Activated CD4-positive, CD25-positive, alpha-beta regulatory T cell (primary cell): ENCODE data around the gene ZNF580.
A peak's percentile ranks its signal among the peaks of the same experiment; 100 is the strongest.

Experiments
- DNase-seq, 4 experiments: peaks; one replicate each; lab custom pipeline; 2025; lab: John Stamatoyannopoulos, UW

The ZNF580 gene

GRCh38 chr19:55640577-55641425 lies at the start of gene ZNF580:
TSS of gene ZNF580 (plus strand) at chr19:55641002. CDS start at chr19:55642509, 1,507 bp downstream.
- DNase-seq, result peak in 3 of 4 experiments; percentile 32 to 40 (median 36)

DNA sequence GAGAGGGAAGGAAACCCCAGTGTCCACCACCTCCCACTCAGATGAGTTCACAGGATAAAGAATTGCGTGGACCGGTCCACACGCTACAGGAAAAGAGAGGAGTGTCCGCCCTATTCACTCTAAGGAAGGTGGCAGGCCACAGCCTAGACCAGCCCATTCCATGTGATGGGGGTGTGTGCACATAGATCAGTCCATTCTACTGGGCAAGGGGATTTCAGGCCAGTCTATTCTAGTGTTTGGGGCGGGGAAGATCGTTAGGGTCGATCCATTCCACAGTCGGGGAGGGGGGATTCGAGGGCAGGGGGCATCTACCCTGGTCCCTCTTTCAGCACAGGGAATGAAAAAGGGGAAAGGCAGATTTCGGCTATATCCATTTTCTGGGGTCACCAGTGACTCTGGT lies 49.2 kb upstream of the ZNF580 start:
- no peak for DNase-seq

- no peak for DNase-seq
Observed at GRCh38 chr19:55592391-55593090, 48.3 kb upstream of the ZNF580 start.

GRCh38 chr19:55593096-55593772 lies 47.6 kb upstream of the ZNF580 start:
- no peak for DNase-seq

- DNase-seq, result no peak
Observed at GRCh38 chr19:55594996-55595545, 45.7 kb upstream of the ZNF580 start.

- DNase-seq, result no peak
Observed at GRCh38 chr19:55596304-55596703, 44.5 kb upstream of the ZNF580 start.

- no peak for DNase-seq
Observed at GRCh38 chr19:55597501-55597921, 43.3 kb upstream of the ZNF580 start.

DNA sequence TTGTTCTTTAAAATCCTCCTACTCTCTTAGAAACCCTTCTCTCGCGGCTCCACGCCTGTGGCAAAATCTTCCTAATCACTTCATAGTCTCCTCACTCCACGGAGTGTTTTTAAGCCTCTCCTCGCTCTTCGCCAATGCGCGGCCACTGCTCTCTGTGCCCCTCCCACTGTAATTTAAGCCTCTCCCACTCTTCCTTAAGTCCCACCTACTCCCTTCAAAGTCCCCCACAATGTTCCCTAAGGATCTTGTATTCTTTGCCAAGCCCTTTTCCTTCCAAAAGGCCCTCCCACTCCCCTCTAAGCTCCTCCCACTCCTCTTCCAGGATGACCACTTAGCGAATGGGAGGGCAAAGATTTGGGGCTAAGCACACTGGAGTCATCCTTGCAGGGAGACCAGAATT lies 42.8 kb upstream of the ZNF580 start:
- DNase-seq, result no peak

DNA sequence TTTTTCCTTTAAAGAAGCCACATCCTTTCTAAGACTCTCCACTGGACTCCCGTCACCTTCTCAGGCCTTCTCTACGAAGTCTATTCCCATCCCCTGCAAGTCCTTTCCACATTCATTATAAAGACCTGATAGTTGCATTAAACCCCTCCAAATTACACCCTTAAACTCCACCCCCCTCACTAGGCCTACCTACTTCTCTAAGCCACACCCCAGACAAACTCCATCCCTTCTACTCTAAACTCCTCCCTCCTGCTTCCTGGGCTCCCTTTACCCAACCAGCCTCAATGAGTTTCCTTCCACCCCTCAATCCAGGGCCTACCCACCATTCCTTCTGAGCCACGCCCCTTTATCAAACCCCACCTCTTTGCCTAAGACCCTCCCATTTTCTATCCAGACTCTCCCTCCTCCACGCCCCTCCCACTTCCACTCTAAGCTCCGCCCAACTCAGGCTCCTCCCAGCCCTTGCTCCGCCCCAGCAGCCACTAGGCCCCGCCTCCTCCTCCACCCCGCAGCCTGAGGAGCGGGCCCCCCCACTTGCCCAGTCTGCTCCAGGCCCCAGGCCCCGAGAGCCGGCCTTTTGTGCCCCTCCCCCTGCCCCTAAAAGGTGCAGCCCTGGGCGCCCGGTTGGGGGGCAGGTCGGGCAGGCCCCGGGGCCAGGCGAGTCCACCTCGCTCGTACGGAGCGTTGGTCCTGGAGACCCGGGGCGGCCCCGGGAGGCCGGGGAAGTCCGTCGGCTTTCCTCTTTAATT lies 41.9 kb upstream of the ZNF580 start:
- DNase-seq, result peak; percentile 77 to 86 (median 82)

- DNase-seq, result peak; percentile 89 to 92 (median 90)
Observed at GRCh38 chr19:55599468-55599841, 41.3 kb upstream of the ZNF580 start, which contains the start of gene FIZ1. TSS of gene FIZ1 (minus strand) at chr19:55599517. CDS start at chr19:55597865, 1,652 bp downstream.

DNA sequence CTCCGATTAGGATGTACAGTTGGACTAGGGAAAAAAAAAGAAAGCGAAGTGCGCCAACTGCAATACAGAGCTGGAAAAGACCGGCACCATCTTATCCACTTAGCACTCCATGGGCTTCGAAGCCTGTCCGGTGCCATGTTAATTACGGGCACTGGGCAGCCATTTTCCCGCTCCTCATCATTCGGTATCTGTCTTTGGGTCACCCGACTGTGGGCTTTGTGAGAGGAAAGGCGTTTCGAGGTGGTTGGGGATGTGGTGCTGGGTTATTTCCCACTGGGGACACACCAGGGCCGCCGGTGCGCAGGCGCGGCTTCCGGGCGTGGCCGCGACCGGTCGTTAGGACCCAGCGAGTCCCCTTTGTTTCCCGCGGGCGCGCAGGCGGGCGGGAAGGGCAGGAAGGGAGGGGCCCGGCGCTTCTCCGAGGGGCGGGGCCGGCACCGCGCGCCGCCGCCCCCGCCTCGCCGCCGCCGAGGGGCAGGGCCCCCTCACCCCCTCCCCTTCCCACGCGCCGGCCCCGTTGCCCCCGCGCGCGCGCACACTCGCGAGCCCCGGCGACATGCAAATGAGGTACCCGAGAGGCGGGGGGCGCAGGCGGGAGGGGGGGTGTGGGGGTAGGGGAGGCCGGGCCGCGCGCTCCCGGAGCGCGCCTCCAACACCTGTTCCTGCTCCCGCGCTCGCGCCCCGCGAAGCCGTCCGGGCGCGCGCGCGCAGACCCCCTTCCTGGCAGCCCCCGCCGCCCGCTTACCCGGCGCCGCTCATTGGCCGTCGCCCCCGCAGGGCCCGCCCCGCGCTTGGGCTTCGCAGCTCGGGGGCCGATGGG lies 40.8 kb upstream of the ZNF580 start, which contains the start of gene ZNF524:
ZNF524 (plus strand) TSS at position 447 of the 820 bp plus-strand sequence. CDS start 1,825 bp downstream, outside the sequence.
- DNase-seq, result peak; percentile 70 to 75 (median 72)

- no peak for DNase-seq
Observed at GRCh38 chr19:55600662-55601028, 40.2 kb upstream of the ZNF580 start.

DNA sequence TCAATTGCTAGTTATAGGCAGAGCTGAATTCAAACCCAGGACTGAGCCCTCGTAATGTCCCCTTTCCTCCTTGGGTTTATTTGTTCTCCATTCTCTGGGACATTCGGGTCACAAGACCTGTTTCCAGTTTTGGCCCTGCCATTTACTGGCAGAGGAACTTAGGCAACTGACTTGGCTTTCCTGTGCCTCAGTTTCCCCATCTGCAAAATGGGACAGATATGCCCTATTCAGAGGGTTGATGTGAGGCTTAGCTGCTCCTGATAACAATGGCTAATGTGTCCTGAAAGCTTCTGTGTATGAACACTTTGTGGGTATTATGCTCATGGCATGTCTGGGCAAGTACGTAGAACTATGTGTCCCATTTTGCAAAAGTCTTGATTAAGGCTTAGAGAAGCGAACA lies 39.7 kb upstream of the ZNF580 start:
- no peak for DNase-seq

GRCh38 chr19:55602104-55603001 lies 38.4 kb upstream of the ZNF580 start:
- DNase-seq, result no peak

- no peak for DNase-seq
Observed at GRCh38 chr19:55603115-55603514, 37.7 kb upstream of the ZNF580 start.

- DNase-seq, result no peak
Observed at GRCh38 chr19:55603581-55604292, 37.1 kb upstream of the ZNF580 start.

DNA sequence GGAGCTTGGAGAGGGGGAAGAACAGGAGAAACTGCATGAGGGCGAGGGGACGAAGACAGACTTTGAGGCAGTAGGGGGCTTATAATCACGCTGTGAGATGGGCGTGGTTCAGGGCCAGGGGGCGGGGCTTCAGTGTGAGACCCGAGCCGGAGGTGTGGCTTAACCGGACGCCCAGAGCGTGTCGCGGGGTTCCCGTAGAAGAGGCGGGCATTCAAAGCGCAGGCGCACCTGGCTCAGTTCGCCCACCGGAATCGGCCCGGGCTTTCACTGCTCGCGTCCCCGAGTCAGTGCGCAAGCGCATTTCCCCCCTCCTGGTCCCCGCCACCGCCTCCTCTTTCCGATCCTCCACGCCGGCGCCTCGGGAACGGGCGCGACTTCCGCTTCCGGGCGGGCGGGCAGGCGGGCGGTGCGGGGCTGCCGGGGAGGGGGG lies 35.6 kb upstream of the ZNF580 start:
- peak; percentile 95 to 97 (median 96) for DNase-seq

DNA sequence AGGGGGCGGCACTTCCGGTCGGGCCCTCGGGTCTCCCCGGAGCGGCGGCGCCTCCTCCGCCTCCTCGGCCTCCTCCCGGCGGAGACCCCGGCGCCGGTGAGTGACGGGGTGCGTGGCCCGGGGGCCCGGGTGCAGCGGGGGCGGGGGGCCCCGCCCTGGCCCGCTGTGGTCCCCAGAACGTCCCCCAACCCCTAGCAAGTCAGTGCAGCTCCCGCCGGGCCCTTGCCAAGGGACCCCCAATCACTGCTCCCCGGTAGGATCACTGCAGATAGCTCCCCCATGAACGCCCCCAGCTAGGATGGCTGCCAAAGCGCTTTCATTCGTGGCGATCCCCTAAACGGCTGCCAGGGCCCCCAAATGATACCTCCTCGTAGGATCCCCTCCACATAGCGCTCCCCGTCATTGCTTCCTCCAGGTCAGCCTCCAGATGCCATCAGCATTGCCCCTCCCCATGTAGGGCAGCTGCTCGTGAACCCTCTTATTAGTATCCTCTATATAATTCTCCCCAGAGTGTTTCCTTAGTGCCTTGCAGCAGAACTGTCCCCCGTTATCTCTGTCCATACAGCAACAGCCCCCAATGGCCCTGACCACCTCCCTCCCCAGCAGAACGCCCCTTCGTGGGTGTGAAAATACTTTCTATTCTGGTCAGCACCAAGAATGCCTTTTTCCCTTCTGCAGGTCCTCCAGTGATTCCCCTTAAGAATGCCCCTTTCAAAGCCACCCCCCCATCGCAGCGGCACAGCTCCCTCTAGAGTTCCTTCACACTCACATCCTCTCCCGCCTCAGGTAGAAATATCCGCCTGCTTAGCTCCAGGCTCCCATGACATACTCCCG lies 34.9 kb upstream of the ZNF580 start, which contains the start of gene ZNF865:
ZNF865 (plus strand) TSS at position 11 of the 834 bp plus-strand sequence. CDS start 7,972 bp downstream, outside the sequence.
- peak in 2 of 4 experiments; percentile 27 to 42 for DNase-seq
